Thoracic aorta (tissue), 2 donors: ENCODE measurements around the gene TCEAL3. TPM values are rescaled to one million over a fixed set of nuclear protein-coding genes. Genes with fewer than 3 reads are reported as not detected.
A peak's percentile ranks its signal among the peaks of the same experiment; 100 is the strongest.

Experiments used
- ATAC-seq: fragments of 150-250 bp; one replicate; pipeline ENCODE4 v1.8.0; 2017; ENCODE audit warnings: low read depth; ENCODE audit not compliant: insufficient number of reproducible peaks, low FRiP score
- DNase-seq: peaks from one replicate; pipeline ENCODE4 v3.0.0-alpha.2; 2020; ENCODE audit warnings: low spot score
- H3K27ac ChIP-seq, 2 donors: fragments of 200-600 bp; sonication (generic); 1 replicate in 1 of 2; 2 replicates in 1 of 2; pipeline ENCODE4 v1.5.1; 2016; ENCODE audit warnings: mild to moderate bottlenecking in 2 of 2, moderate library complexity in 2 of 2
- H3K27me3 ChIP-seq: fragments of 200-600 bp; sonication (generic); replicated peaks from 2 replicates; pipeline ENCODE4 v1.6.0; 2016; ENCODE audit warnings: mild to moderate bottlenecking; ENCODE audit not compliant: insufficient read depth
- H3K36me3 ChIP-seq: fragments of 200-600 bp; sonication (generic); one replicate; pipeline ENCODE4 v1.5.1; 2016
- H3K4me1 ChIP-seq, 2 donors: fragments of 200-600 bp; sonication (generic); 1 replicate in 1 of 2; 2 replicates in 1 of 2; pipeline versions ENCODE4 v1.5.1 to v1.6.0; 2016; ENCODE audit warnings: low read depth in 2 of 2, mild to moderate bottlenecking in 1 of 2; ENCODE audit not compliant: control insufficient read depth in 1 of 2
- H3K4me3 ChIP-seq: fragments of 200-600 bp; sonication (generic); 2 replicates; pipeline ENCODE4 v1.5.1; 2016; ENCODE audit warnings: mild to moderate bottlenecking
- H3K9me3 ChIP-seq: fragments of 200-600 bp; sonication (generic); 2 replicates; pipeline ENCODE4 v1.5.1; 2016
- total RNA-seq, 2 donors: library from RNA; depleted of rRNA; stranded (reverse); fragments of >200 nt; gene quantifications; one replicate each; pipeline versions ENCODE4 v1.1.0 to v1.2.3, GENCODE V29; 2016
- TF ChIP-seq, protein P1 (sequence below): fragments of 200-600 bp; sonication (generic); IDR thresholded peaks from one replicate; pipeline ENCODE4 v1.5.1; 2019; ENCODE audit warnings: antibody characterized with exemption

TCEAL3 gene
- total RNA-seq, 2 donors from 2014 or later = 87.3 to 103 TPM

DNA sequence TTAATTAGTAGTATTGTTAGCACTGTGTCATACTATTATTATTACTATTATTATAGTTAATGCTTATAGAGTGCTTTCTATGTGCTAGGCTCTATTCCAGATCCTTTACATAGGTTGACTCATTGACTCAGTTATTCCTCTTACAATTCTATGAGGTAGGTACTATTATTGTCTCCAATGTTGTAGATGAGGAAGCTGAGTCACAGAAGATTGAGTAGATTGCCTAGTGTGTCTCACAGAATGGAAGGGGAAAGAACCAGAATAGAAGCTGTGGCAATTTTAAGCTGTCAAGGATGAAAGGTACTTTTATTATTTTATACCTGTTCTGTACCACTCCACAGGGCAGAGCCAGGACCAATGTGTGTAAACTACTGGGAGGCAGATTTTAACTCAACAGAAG lies 19.1 kb downstream of the TCEAL3 start:
- Histone ChIP-seq H3K9me3 (no peaks in the 10 kb centered on the region), H3K27me3 (no peaks in the 10 kb centered on the region), H3K4me1 (peaks cover 0 to 11% of the 10 kb centered on the region in 2 donors), H3K36me3 (no peaks in the 10 kb centered on the region), H3K4me3 (no peak overlapping the region), H3K27ac (peak overlapping the region; percentile 78 to 94)
- DNase-seq (no peak), ATAC-seq (no peak)
- TF ChIP-seq, protein P1, sequence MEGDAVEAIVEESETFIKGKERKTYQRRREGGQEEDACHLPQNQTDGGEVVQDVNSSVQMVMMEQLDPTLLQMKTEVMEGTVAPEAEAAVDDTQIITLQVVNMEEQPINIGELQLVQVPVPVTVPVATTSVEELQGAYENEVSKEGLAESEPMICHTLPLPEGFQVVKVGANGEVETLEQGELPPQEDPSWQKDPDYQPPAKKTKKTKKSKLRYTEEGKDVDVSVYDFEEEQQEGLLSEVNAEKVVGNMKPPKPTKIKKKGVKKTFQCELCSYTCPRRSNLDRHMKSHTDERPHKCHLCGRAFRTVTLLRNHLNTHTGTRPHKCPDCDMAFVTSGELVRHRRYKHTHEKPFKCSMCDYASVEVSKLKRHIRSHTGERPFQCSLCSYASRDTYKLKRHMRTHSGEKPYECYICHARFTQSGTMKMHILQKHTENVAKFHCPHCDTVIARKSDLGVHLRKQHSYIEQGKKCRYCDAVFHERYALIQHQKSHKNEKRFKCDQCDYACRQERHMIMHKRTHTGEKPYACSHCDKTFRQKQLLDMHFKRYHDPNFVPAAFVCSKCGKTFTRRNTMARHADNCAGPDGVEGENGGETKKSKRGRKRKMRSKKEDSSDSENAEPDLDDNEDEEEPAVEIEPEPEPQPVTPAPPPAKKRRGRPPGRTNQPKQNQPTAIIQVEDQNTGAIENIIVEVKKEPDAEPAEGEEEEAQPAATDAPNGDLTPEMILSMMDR = no peak

DNA sequence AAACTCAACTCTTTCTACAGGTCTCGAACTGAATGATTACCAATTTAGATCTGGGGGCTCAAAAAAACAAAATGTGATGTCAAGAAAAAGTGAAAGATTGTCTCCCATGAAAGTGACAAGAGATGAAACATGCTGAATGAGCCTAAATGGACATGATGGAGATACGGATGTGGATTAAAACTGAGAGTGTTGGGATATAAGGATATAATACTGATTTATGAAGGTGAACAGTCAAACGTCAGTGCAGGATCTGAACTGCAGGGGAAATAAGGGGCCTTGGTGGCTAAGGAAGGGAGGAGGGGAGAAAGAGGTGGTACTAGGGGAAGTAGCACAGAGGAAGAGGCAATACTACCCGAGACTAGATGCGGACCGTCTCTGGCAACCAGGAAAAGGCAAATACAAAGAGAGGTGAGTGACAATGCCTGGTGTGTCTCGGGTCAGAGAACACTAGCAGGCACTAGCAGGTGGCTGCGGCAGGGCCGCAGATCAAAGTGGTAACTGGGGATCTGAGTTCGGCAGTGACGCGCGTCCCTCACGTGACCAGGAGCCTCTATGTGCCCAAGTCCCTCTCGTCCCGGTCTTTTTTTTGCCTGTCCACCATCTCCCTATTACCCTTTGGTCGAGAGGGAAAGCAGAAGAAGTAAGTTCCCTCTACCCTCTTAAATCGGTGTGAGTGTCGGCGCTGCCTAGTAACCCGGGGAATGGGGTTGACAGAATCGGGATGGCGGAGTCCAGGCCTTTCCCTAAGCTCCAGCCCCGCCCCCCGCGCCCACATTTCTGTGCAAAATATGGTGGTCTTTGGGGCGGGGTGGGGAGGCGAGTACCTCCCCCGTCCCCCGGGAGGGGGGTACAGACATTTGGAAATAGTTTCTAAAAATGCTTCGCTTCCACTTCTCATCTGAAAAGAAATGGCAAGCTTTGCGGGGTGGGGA lies 20.9 kb downstream of the TCEAL3 start, which contains the start of gene TCEAL1:
Gene TCEAL1 (plus strand): TSS at position 590 of the 932 bp plus-strand sequence. CDS start 942 bp downstream, outside the sequence.
- Histone ChIP-seq H3K4me3 (peak within 1 kb of the TSS; percentile 86), H3K36me3 (no peaks in the 10 kb centered on the region), H3K9me3 (no peaks in the 10 kb centered on the region), H3K27me3 (no peaks in the 10 kb centered on the region), H3K4me1 (peaks cover 0 to 11% of the 10 kb centered on the region in 2 donors), H3K27ac (peak within 1 kb of the TSS; percentile 93 to 94)
- DNase-seq = no peak
- peak; percentile 60 for ATAC-seq
- TF ChIP-seq, protein P1 = no peak

DNA sequence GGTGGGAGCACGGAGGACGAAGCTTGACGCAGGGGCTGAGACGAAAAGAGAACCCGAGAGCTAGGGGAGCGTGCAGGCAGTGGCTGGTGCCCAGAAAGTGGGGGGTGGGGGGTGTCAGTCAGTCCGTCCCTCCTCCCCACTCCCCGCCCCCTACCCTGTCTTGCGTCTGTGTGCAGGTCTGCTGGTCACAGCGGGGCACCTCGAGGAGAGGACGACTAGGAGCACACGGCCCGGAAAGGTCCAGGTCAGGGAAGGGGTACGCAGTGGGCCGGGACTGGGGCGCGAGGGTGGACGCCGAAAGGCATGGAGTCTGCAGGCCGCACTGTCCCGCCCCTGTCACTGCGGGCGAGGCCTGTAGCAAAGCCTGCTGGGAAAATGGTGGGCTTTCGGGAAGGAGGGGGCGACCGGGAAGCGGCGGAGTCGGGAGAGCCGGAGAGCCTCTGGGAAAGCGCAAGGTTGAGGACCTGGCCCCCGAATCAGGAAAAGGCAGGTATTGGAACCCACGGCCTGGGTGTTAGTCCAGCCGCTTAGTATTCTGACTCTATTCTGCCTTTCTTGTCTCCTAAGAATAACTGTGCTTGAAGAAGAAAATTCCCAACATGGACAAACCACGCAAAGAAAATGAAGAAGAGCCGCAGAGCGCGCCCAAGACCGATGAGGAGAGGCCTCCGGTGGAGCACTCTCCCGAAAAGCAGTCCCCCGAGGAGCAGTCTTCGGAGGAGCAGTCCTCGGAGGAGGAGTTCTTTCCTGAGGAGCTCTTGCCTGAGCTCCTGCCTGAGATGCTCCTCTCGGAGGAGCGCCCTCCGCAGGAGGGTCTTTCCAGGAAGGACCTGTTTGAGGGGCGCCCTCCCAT lies 21.8 kb downstream of the TCEAL3 start:
- DNase-seq (no peak), ATAC-seq (no peak)
- H3K27ac ChIP-seq = peak overlapping the region; percentile 93 to 94

DNA sequence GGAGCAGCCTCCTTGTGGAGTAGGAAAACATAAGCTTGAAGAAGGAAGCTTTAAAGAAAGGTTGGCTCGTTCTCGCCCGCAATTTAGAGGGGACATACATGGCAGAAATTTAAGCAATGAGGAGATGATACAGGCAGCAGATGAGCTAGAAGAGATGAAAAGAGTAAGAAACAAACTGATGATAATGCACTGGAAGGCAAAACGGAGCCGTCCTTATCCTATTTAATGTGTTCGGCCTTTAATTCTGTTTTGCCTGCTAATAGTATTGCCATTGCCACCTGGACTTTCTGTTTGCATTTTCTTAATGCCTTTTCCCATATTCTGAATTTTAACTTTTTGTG lies 22.4 kb downstream of the TCEAL3 start:
- no peaks in the 10 kb centered on the region for H3K36me3 ChIP-seq
- TF ChIP-seq, protein P1 = no peak
- peaks cover 0 to 10% of the 10 kb centered on the region in 2 donors for H3K4me1 ChIP-seq
- peak overlapping the region; percentile 86 for H3K4me3 ChIP-seq
- H3K27me3 ChIP-seq = no peaks in the 10 kb centered on the region
- ATAC-seq (no peak), DNase-seq (no peak)
- H3K9me3 ChIP-seq = no peaks in the 10 kb centered on the region
- peak overlapping the region; percentile 93 to 94 for H3K27ac ChIP-seq

More for the DNA sequence above, 21.8 kb downstream of the TCEAL3 start:
- H3K4me1 ChIP-seq = peaks cover 0 to 11% of the 10 kb centered on the region in 2 donors
- H3K4me3 ChIP-seq = peak overlapping the region; percentile 86
- H3K36me3 ChIP-seq = no peaks in the 10 kb centered on the region
- TF ChIP-seq, protein P1 = no peak
- H3K9me3 ChIP-seq = no peaks in the 10 kb centered on the region
- H3K27me3 ChIP-seq = no peaks in the 10 kb centered on the region

DNA sequence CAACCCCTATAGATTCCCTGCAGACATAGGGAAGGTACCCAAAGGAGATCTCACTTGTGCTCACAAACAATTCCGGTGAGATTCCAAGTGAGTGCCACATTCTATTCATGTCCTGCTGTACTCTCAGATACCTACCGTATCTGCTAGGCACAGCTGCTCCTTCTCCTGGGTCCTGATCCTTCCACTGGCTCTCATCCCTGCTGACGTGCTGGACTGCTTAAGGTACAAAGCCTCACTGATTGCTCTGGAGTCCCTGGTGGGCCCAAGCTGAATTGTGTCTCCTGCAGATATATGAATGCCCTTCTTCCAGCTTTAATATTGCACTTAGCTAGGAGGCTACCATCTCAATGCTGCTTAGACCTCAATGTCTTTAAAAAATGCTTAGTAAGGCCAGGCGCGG lies 23.4 kb downstream of the TCEAL3 start:
- Histone ChIP-seq H3K4me1 (peaks cover 0 to 3% of the 10 kb centered on the region in 2 donors), H3K36me3 (no peaks in the 10 kb centered on the region), H3K27ac (no peak overlapping the region), H3K27me3 (no peaks in the 10 kb centered on the region), H3K4me3 (peak overlapping the region; percentile 86), H3K9me3 (no peaks in the 10 kb centered on the region)
- TF ChIP-seq, protein P1 = no peak
- ATAC-seq (no peak), DNase-seq (no peak)
